WERI-Rb-1 (cell line): Measurements from ENCODE around the gene DCAF7.
A peak's percentile ranks its signal among the peaks of the same experiment; 100 is the strongest.

Experiments
- DNase-seq: peaks from one replicate; pipeline ENCODE4 v3.0.0-alpha.2; 2020
- H3K27ac ChIP-seq: fragments of 250-450 bp; sonication (Bioruptor Pico); 2 replicates; pipeline ENCODE4 v1.5.1; 2020; ENCODE audit warnings: mild to moderate bottlenecking, moderate library complexity
- H3K27me3 ChIP-seq: fragments of 250-450 bp; sonication (Bioruptor Pico); 2 replicates; pipeline ENCODE4 v1.5.1; 2021; ENCODE audit warnings: mild to moderate bottlenecking, low read depth, moderate library complexity; ENCODE audit not compliant: insufficient read depth, severe bottlenecking
- H3K36me3 ChIP-seq: fragments of 250-450 bp; sonication (Bioruptor Pico); 2 replicates; pipeline ENCODE4 v1.5.1; 2020; ENCODE audit warnings: mild to moderate bottlenecking, moderate library complexity
- H3K4me3 ChIP-seq: 2 replicates; pipeline ENCODE4 v1.5.1; 2011; ENCODE audit warnings: low read depth, mild to moderate bottlenecking, control low read depth, low read length
- H3K9me3 ChIP-seq: fragments of 250-450 bp; sonication (Bioruptor Pico); 2 replicates; pipeline ENCODE4 v1.5.1; 2021; ENCODE audit warnings: mild to moderate bottlenecking, moderate library complexity; ENCODE audit not compliant: severe bottlenecking
- CTCF ChIP-seq: IDR thresholded peaks from 2 replicates; pipeline ENCODE4 v1.5.1; 2011; ENCODE audit warnings: low read depth, mild to moderate bottlenecking, control low read depth, inconsistent platforms, low read length

Gene DCAF7

GRCh38 chr17:63540590-63540989 lies 9.7 kb upstream of the DCAF7 start:
- H3K9me3 ChIP-seq, result no peaks in the 10 kb centered on the region
- peaks cover 97% of the 10 kb centered on the region for H3K36me3 ChIP-seq
- H3K27me3 ChIP-seq, result no peaks in the 10 kb centered on the region
- peak overlapping the region; percentile 13; the same call in 1 of the 2 replicates for H3K27ac ChIP-seq
- no peak for TF ChIP-seq CTCF
- no peak overlapping the region for H3K4me3 ChIP-seq
- DNase-seq, result no peak

GRCh38 chr17:63542218-63542545 lies 8.1 kb upstream of the DCAF7 start:
- H3K36me3 ChIP-seq, result peaks cover 98% of the 10 kb centered on the region
- no peak for TF ChIP-seq CTCF
- H3K27me3 ChIP-seq, result no peaks in the 10 kb centered on the region
- DNase-seq, result no peak
- H3K27ac ChIP-seq, result no peak overlapping the region
- H3K9me3 ChIP-seq, result no peaks in the 10 kb centered on the region
- no peak overlapping the region for H3K4me3 ChIP-seq

GRCh38 chr17:63542942-63543821 lies 7.1 kb upstream of the DCAF7 start:
- no peak overlapping the region for H3K4me3 ChIP-seq
- peaks cover 93% of the 10 kb centered on the region for H3K36me3 ChIP-seq
- H3K27me3 ChIP-seq, result no peaks in the 10 kb centered on the region
- no peak for DNase-seq
- no peak for TF ChIP-seq CTCF
- H3K9me3 ChIP-seq, result no peaks in the 10 kb centered on the region
- no peak overlapping the region for H3K27ac ChIP-seq

GRCh38 chr17:63543822-63544420 lies 6.4 kb upstream of the DCAF7 start:
- Histone ChIP-seq H3K27ac (no peak overlapping the region; the same call in 1 of the 2 replicates), H3K27me3 (no peaks in the 10 kb centered on the region), H3K9me3 (no peaks in the 10 kb centered on the region), H3K36me3 (peaks cover 91% of the 10 kb centered on the region), H3K4me3 (no peak overlapping the region)
- no peak for DNase-seq
- TF ChIP-seq CTCF, result no peak

- H3K27ac ChIP-seq, result no peak overlapping the region
- TF ChIP-seq CTCF, result no peak
- peaks cover 85% of the 10 kb centered on the region for H3K36me3 ChIP-seq
- no peak for DNase-seq
- H3K4me3 ChIP-seq, result no peak overlapping the region
- H3K27me3 ChIP-seq, result no peaks in the 10 kb centered on the region
- H3K9me3 ChIP-seq, result no peaks in the 10 kb centered on the region
Observed at GRCh38 chr17:63544467-63545301, 5.6 kb upstream of the DCAF7 start.
